ENCODE results near the gene CD248.

DNA sequence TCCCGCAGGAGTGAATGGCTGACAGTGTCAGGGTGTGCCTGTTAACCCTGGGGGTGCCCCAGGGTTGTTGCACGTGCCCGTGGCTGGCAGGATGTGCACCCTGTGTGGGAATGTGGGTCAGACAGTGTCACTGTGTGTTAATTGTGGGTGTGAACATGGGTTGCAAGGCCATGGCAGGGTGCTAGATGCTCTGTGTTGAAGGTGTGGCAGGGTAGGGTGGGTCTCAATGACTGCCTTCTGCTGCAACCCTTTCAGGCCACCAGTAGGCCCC, 11.1 kb upstream of the CD248 start:
- no peak for TF ChIP-seq CTCF (IDR thresholded peaks at IDR 0.05)
- no peak for TF ChIP-seq EZH2 (IDR thresholded peaks at IDR 0.05; ENCODE audit: borderline replicate concordance, insufficient read depth, low read depth, low read length, poor library complexity, severe bottlenecking)
